Hepatocyte (in vitro differentiated cells): ENCODE measurements around the gene MB21D2.

ENCODE experiments used
- CTCF ChIP-seq: fragments of 200-600 bp; sonication (generic); IDR thresholded peaks from 2 replicates; pipeline ENCODE4 v1.5.1; 2016; ENCODE audit warnings: antibody characterized with exemption, mild to moderate bottlenecking; ENCODE audit not compliant: poor library complexity
- EZH2 ChIP-seq: fragments of 200-600 bp; sonication (generic); IDR thresholded peaks from 2 replicates; pipeline ENCODE4 v1.6.1; 2016; ENCODE audit warnings: antibody characterized with exemption, mild to moderate bottlenecking, borderline replicate concordance
- EZH2phosphoT487 ChIP-seq: fragments of 200-600 bp; sonication (generic); IDR thresholded peaks from one replicate; pipeline ENCODE4 v1.6.1; 2018; ENCODE audit warnings: antibody characterized with exemption, mild to moderate bottlenecking, low read depth, moderate library complexity; ENCODE audit not compliant: unreplicated experiment, severe bottlenecking

- TF ChIP-seq CTCF (no peak), EZH2 (no peak), EZH2phosphoT487 (no peak)
Observed at GRCh38 chr3:192747746-192748145, 169.9 kb downstream of the MB21D2 start.
